ENCODE results near the gene VCAN.

VCAN gene

GRCh38 chr5:83576341-83576740 is 104.8 kb downstream of the VCAN start:
- DNase-seq, result no peak

- no peak for DNase-seq
These were observed 105.6 kb downstream of the VCAN start for GRCh38 chr5:83577036-83577636.

- DNase-seq, result no peak
These were observed 112.3 kb downstream of the VCAN start for GRCh38 chr5:83583859-83584258.

GRCh38 chr5:83586874-83587776 is 115.6 kb downstream of the VCAN start:
- DNase-seq, result no peak

GRCh38 chr5:83589786-83590185 is 118.2 kb downstream of the VCAN start:
- DNase-seq, result no peak

GRCh38 chr5:83590966-83591365 is 119.4 kb downstream of the VCAN start:
- no peak for DNase-seq

- no peak for DNase-seq
These were observed 123.7 kb downstream of the VCAN start for GRCh38 chr5:83595217-83595616.

- no peak for DNase-seq
These were observed 136.6 kb downstream of the VCAN start for GRCh38 chr5:83608122-83608521.

- DNase-seq, result no peak
These were observed 143.3 kb downstream of the VCAN start for GRCh38 chr5:83614841-83615240.

GRCh38 chr5:83628360-83628759 is 156.8 kb downstream of the VCAN start:
- DNase-seq, result no peak
